Activated naive CD4-positive, alpha-beta T cell (primary cell): Measurements from ENCODE around the gene SLCO1B1.
"Not testable (repeated sequence)": the region's sequence is repeated elsewhere in the genome, so short reads cannot be mapped to it uniquely, and the experiment has no call there.

Experiments used
- DNase-seq, 4 experiments: peaks; one replicate each; lab custom pipeline; 2025; lab: John Stamatoyannopoulos, UW

Gene SLCO1B1, protein sequence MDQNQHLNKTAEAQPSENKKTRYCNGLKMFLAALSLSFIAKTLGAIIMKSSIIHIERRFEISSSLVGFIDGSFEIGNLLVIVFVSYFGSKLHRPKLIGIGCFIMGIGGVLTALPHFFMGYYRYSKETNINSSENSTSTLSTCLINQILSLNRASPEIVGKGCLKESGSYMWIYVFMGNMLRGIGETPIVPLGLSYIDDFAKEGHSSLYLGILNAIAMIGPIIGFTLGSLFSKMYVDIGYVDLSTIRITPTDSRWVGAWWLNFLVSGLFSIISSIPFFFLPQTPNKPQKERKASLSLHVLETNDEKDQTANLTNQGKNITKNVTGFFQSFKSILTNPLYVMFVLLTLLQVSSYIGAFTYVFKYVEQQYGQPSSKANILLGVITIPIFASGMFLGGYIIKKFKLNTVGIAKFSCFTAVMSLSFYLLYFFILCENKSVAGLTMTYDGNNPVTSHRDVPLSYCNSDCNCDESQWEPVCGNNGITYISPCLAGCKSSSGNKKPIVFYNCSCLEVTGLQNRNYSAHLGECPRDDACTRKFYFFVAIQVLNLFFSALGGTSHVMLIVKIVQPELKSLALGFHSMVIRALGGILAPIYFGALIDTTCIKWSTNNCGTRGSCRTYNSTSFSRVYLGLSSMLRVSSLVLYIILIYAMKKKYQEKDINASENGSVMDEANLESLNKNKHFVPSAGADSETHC

DNA sequence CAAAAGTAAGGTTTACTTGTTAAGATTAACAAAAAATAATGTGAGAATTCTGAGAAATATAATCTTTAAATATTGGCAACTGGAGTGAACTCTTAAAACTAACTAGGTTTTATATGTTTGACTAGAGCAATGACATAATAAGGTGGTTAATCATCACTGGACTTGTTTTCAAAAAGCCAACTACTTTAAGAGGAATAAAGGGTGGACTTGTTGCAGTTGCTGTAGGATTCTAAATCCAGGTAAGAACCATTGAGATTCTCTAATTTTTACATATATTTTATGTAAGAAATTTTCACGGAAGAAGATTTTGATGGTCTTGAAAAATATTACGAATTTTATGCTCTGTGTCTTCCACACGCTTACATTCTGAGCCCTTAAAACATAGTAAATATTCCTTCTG lies at the start of gene SLCO1B1:
Gene SLCO1B1 (plus strand): TSS at position 197 of the 400 bp plus-strand sequence. CDS start 10,381 bp downstream, outside the sequence.
- no peak for DNase-seq

DNA sequence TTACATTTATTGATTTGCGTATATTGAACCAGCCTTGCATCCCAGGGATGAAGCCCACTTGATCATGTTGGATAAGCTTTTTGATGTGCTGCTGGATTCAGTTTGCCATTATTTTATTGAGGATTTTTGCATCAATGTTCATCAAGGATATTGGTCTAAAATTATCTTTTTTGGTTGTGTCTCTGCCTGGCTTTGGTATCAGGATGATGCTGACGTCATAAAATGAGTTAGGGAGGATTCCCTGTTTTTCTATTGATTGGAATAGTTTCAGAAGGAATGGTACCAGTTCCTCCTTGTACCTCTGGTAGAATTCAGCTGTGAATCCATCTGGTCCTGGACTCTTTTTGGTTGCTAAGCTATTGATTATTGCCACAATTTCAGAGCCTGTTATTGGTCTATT lies 46.2 kb upstream of the SLCO1B1 start:
- not testable (repeated sequence) for DNase-seq

DNA sequence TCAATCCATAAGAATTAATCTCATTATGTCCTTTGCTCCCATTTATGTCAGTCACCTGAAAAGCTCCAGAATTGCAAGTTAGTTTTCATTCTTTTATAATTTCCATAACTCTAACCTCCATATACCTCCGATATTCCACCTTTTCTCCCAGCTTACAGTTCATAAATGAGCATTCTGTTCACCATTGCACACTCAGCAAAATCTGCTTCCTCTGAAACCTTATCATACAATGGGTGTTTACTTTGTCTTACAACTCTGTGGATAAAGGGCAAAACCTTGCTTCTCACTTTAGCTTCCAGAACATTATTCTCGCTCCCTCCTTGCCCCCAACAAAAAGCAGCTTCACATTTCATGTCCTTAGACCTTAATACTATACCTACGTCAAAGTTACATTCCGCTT lies 19.3 kb upstream of the SLCO1B1 start:
- no peak for DNase-seq

DNA sequence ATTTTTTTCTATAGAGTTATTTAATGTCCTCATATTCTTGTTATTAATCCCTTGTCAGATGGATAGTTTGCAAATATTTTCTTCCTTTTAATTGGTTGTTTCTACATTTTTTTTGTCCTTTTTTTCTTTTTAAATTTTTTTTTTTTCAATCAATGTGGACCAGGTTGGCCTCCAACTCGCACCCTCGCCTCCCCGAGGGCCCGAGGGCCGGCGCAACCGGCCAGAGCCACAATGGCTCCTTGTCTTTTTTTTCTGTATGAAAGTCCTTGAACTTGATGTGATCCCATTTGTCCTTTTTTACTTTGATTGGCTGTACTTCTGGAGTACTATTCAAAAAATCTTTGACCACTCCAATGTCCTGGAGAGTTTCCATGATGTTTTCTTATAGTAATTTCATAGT lies 17.7 kb upstream of the SLCO1B1 start:
- DNase-seq: no peak

DNA sequence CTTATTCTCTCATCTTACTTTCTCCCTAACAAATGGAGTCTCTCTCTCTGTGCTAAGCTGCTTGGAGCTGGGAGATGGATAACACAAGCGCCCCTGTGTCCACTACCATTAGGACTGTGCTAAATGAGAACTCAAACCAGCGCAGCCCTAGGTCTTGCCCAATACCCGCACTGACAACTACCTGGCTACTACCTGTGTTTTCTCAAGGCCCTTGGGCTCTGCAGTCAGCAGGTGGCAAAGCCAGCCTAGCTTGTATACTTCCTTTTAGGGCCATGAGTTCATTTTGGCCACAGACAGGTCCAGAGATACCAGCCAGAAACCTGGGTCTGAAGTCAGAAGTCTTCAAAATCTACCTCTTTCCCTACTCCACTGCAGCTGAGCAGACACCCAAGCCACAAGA lies 13.0 kb upstream of the SLCO1B1 start:
- DNase-seq: no peak

DNA sequence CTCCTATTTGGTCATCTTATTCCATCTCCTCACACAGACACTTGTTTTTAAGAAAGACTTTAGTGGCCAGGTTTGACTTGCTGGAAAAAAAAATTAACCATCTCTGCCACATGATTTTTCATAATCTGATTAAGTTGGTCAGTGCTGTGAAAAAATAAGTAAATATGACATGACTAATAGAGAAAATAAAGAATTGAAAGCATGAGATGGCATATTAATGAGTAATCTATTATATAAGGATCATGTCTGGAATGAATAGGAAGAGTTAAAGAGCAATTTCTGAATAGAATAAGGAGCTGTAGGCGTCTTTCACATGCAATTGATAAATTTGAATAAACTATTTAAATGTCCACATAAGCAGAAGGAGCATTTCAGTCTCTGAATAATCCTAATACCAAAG lies 12.2 kb upstream of the SLCO1B1 start:
- no peak for DNase-seq

DNA sequence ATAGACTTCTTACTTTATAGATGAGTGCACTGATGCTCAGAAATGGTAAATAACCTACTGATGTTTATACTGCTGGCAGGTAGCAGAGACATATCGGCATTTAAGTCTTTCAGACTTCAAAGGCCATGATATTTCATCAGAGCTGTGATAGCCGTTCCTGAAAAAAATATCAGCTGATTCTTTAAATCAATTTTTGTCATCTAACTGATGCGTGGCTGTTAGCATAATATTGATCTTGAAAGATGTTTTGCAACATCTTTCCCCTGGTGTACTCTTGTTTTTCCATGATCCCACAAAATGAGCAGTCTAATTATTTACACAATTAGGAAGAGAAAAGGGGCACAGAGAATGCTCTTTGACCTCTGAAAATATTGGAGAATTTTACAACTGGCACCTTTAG lies 1.6 kb upstream of the SLCO1B1 start:
- no peak for DNase-seq

DNA sequence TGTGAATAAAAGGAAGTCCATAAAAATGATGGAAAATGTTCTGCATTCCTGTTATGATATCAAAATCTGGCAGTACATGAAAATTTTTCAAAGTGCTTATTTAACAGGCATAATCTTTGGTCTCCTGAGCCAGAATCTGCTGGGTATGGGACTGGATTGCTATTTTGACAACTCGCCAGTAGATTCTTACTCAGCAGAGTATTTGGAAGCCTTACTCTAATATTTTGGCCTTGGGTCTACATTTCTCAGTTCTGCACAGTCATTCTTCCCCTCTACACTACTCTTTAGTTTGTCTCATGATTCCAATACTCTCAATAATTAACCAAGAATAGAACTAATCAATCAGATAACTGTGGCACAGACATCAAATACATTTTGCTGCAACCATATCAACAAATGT lies 1.1 kb upstream of the SLCO1B1 start:
- DNase-seq: no peak

DNA sequence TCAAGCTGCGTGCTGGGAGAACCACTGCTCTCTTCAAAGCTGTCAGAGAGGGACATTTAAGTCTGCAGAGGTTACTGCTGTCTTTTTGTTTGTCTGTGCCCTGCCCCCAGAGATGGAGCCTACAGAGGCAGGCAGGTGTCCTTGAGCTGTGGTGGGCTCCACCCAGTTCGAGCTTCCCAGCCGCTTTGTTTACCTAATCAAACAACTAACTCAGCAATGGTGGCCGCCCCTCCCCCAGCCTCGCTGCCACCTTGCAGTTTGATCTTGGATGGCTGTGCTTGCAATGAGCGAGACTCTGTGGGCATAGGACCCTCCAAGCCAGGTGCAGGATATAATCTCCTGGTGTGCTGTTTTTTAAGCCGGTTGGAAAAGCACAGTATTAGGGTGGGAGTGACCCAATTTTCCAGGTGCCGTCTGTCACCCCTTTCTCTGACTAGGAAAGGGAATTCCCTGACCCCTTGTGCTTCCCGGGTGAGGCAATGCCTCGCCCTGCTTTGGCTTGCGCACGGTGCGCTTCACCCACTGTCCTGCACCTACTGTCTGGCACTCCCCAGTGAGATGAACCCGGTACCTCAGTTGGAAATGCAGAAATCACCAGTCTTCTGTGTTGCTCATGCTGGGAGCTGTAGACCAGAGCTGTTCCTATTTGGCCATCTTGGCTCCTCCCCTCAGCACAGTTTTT lies 6.5 kb downstream of the SLCO1B1 start:
- DNase-seq: not testable (repeated sequence)

DNA sequence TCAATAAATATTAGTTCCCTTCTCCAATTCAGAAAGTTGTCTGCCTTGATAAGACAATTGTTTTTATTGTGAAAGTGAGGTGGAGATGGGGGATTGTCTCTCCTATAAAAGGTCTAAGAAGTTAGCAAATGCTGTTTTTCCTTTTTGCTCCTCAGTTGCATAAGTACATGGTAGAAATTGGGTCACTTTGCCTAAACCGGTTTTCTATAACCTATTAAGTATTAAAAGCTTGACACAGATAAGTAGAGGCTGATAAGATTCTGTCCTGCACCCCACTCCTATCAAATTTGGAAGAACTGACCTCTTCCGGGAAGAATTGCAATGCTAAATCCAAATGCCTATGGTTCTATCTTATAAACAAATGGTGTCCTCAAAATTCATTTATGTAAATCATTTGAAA lies 7.0 kb downstream of the SLCO1B1 start:
- DNase-seq: no peak

DNA sequence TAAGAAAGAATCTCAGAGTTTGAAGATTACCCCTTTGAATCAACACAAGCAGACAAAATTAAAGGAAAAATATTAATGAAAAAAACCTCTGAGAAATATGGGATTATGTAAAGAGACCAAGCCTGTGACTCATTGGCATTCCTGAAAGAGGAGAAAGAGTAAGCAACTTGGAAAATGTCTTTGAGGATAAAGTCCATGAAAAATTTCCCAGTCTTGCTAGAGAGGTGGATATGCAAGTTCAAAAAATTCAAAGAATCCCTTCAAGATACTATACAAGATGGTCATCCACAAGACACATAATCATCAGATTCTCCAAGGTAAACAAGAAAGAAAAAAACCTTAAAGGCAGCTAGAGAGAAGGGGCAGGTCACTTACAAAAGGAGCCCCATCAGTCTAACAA lies 13.3 kb downstream of the SLCO1B1 start:
- DNase-seq: no peak

DNA sequence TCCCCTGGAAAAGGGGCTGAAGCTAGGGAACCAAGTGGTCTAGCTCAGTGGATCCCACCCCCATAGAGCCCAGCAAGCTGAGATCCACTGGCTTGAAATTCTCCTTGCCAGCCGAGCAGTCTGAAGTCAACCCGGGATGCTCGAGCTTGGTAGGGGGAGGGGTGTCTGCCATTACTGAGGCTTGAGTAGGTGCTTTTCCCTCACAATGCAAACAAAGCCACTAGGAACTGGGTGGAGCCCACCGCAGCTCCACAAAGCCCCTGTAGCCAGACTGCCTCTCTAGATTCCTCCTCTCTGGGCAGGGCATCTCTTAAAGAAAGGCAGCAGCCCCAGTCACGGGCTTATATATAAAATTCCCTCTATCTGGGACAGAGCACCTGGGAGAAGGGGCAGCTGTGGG lies 18.9 kb downstream of the SLCO1B1 start:
- not testable (repeated sequence) for DNase-seq

DNA sequence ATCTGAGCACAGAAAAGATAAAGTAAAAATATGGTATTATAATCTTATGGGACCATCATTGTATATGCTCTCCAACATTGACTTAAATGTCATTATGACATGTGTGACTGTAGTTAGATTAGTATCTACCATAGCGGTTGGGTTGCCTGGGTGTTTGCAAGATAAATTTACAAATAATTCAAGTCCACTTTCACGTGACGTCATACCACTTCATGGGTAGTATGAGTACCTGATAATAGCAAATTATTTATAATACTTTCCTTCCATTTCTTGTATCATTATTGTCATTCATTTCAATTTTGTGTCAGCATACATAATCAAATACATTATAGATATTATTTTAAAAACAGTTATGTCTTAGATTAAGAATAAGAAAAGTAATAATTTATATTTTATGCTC lies 20.2 kb downstream of the SLCO1B1 start:
- DNase-seq: no peak

DNA sequence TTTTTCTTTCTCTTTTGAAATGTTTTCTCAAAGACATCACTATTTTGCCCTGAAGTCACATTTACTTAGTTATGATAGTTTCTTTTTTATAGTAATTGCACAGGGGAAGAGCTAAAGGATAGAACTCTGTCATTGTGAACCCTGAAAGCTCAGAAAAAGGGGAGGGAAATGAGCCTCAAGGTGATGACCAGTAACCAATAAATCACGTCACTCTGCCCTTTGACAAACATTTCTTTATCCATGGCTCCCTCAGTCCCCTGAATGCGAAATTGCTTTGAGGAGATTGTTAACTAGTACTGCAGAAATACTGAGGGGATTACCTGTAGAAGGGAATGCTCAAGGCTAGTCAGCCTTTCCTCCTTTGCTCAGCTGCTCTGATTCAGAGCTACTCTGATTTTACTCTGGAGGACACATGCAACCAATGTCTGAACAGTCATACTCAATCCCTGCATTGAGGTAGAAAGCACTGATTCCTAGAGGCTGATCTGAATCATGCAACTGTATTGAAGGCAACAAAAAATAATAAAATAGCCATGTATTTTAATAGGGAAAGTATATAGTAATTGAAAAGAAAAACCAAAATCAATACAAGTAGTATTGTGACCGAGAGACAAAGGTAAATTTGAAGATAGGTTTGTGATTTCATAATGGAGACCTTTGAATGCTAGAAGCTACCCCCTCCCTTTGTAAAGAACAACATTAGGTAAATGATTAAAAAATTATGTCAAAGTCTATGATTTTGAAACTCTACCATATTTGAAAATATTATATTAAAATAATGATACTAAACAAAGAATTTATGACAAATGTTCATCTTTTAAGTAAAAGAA lies 24.7 kb downstream of the SLCO1B1 start:
- no peak for DNase-seq

DNA sequence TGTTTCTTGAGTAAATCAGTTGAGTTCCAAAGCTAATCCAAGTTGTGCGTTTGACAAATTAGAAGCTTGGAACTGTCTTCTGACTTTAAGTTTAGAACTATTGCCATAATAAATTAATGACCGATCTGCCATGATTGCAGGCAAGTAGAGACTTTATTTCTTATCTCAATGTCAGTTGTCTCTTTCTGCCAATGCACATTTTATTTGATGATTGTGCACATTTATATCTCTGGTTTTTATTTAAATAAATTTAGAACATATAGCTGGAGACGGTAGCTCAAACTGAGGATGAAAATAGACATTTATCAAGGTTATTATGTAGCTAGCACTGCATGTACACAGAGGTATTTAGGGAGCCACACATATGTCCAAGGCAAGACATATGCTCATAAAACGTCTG lies 34.1 kb downstream of the SLCO1B1 start:
- DNase-seq: no peak

DNA sequence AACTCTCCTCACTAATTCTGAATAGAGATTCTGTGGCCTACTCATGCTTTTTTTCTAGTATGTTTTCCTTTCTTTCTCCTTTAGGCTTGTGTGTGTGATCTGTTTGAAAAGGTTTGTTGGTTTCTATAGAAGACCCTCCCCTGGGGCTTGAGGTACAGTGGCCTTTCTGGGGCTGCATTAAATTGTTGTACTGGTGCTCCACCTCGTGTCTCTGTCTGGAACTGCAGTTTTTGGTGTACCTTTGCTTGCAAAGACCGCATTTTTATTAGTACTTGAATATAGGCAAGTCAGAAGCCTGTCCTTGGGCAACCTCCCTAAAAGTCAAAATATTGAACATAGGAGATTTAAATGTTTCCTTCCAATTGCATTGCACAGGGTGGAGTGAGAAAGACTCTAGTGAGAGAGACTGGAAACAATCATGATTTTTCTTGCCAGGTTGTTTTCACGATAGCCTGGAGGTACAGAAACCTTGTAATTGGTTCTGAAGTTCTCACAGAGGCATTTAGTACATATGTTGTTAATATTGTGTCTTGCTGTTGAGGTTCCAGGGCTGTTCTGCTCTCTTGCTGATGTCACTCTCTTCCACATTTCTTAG lies 39.0 kb downstream of the SLCO1B1 start:
- no peak for DNase-seq

DNA sequence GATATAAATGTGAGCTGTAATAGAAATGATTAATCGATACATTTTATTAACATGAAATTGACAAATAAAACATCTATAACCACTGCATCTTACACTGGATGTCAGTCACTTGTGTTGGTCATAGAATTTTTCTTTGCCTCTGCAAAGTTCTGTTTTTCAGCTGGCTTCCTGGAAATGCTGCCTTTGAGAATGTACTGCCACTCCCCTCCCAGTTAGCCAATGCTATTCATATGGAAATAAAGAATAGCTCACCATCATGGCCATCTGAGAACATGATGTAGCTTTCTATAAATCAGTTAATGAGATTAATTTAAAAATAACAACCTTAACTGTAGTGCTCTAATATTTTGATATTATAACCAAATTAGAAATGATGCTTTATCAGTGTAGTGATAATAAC lies 41.1 kb downstream of the SLCO1B1 start:
- DNase-seq: no peak

DNA sequence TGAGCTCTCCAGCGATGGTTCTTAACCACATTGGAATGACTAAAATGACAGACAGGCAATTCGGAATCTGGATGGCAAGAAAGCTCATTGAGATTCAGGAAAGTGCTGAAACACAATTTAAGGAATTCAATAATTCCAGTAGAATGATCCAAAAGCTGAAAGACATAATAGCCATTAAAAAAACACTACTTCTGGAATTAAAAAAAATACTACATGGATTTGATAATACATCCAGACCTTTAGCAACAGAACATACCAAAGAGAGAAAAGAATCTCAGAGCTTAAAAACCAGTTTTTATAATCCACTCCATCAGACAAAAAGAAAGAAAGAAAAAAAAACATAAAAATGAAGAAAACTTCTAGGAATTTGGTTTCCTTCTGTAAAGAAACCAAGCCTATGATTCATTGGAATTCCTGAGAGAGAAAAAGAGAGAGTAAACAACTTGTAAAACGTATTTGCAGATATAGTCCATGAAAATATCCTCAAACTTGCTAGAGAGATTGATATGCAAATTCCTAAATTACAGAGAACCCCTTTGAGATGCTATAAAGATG lies 52.8 kb downstream of the SLCO1B1 start:
- no peak for DNase-seq

DNA sequence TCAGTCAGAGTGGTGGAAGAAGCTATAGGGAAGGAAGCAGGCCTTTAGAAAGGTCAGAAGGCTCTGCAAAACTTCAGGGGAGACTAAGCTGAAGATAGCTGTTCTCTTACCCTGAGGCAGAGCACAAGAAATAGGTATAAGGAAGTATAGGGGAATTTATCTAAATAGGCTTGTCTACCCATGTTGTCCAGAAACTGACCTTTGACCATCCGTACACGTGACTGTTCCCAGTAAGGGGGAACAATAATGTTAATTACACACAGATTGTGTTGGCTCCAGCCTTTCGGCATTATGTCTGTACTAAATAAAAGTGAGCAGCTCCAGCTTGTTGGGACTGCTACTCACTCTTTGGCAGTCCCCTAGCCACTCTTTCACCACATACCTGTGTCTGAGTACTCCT lies 59.0 kb downstream of the SLCO1B1 start:
- DNase-seq: no peak

DNA sequence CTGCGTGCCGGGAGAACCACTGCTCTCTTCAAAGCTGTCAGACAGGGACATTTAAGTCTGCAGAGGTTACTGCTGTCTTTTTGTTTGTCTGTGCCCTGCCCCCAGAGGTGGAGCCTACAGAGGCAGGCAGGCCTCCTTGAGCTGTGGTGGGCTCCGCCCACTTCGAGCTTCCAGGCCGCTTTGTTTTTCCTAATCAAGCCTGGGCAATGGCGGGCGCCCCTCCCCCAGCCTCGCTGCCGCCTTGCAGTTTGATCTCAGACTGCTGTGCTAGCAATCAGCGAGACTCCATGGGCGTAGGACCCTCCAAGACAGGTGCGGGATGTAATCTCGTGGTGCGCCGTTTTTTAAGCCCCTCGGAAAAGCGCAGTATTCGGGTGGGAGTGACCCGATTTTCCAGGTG lies 83.4 kb downstream of the SLCO1B1 start:
- DNase-seq: not testable (repeated sequence)

DNA sequence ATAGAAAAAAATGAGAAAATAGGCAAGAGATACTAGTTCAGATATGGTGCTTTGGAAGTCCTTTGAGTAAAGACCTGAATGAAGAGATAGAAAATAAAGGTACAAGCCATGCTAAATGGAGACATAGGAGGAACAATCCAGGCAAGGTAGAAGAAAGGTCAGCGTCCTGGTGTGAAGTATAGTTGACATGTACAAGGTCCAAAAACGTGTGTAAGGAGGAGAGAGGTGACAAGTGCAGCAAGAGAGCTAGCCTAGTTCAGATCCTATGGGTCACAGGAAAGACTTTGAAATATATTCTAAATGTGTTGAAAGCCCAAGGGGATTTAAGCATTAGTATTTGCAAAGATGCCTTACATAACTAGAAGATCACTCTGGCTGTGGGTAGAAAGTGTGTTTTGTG lies 88.2 kb downstream of the SLCO1B1 start:
- DNase-seq: no peak
